Neural cell (in vitro differentiated cells): Measurements from ENCODE around the gene CIB1. TPM values are rescaled to one million over a fixed set of nuclear protein-coding genes. Genes with fewer than 3 reads are reported as not detected.

ENCODE experiments used
- H2AFZ ChIP-seq: fragments of 200-600, 300-800 bp; sonication (generic), shearing (Covaris generic); 2 replicates; pipeline ENCODE4 v1.6.0; 2014; ENCODE audit warnings: low read depth, mild to moderate bottlenecking, antibody characterized with exemption, low read length, moderate library complexity
- H3F3A ChIP-seq: fragments of 200-600 bp; shearing (Covaris generic); 2 replicates; pipeline ENCODE4 v1.6.1; 2016; ENCODE audit warnings: mild to moderate bottlenecking, moderate library complexity, mixed read lengths, antibody characterized with exemption, low read length; ENCODE audit not compliant: insufficient read depth, poor library complexity, severe bottlenecking
- H3K27ac ChIP-seq: fragments of 200-600, 300-800 bp; sonication (generic), shearing (Covaris generic); 2 replicates; pipeline ENCODE4 v1.5.1; 2014; ENCODE audit warnings: mild to moderate bottlenecking, low read length, moderate library complexity
- H3K27me3 ChIP-seq: fragments of 300-800, 200-600 bp; sonication (generic), shearing (Covaris generic); 2 replicates; pipeline ENCODE4 v1.6.0; 2014; ENCODE audit warnings: mild to moderate bottlenecking, low read depth, low read length, moderate library complexity; ENCODE audit not compliant: insufficient read depth
- H3K36me3 ChIP-seq: fragments of 300-800, 200-600 bp; sonication (generic), shearing (Covaris generic); 2 replicates; pipeline ENCODE4 v1.5.1; 2014; ENCODE audit warnings: mild to moderate bottlenecking, antibody characterized with exemption, low read length, moderate library complexity; ENCODE audit not compliant: insufficient read depth
- H3K4me2 ChIP-seq: fragments of 300-800, 200-600 bp; sonication (generic), shearing (Covaris generic); 2 replicates; pipeline ENCODE4 v1.6.0; 2014; ENCODE audit warnings: mild to moderate bottlenecking, low read length
- H3K4me3 ChIP-seq: fragments of 300-800, 200-600 bp; sonication (generic), shearing (Covaris generic); 2 replicates; pipeline ENCODE4 v1.5.1; 2014; ENCODE audit warnings: mild to moderate bottlenecking, low read length, moderate library complexity
- H3K79me2 ChIP-seq: fragments of 200-600 bp; shearing (Covaris generic); replicated peaks from 2 replicates; pipeline ENCODE4 v1.6.0; 2014; ENCODE audit warnings: mild to moderate bottlenecking, low read length, moderate library complexity; ENCODE audit not compliant: insufficient read depth
- H3K9ac ChIP-seq: fragments of 300-800, 200-600 bp; sonication (generic), shearing (Covaris generic); 2 replicates; pipeline ENCODE4 v1.6.1; 2016; ENCODE audit warnings: mild to moderate bottlenecking, low read length, mixed read lengths
- H3K9me2 ChIP-seq: fragments of 200-600 bp; shearing (Covaris generic); 2 replicates; pipeline ENCODE4 v1.6.1; 2016; ENCODE audit warnings: mild to moderate bottlenecking, low read length, mixed read lengths; ENCODE audit not compliant: insufficient read depth
- H3K9me3 ChIP-seq: fragments of 200-600, 300-800 bp; sonication (generic), shearing (Covaris generic); 2 replicates; pipeline ENCODE4 v1.6.1; 2016; ENCODE audit warnings: mild to moderate bottlenecking, mixed run types, low read length, moderate library complexity, mixed read lengths
- H4K20me1 ChIP-seq: fragments of 200-600 bp; shearing (Covaris generic); 2 replicates; pipeline ENCODE4 v1.6.1; 2016; ENCODE audit warnings: mild to moderate bottlenecking, mixed run types; ENCODE audit not compliant: insufficient read depth
- EP300 ChIP-seq: fragments of 450-650 bp; conservative IDR thresholded peaks from 2 replicates; pipeline ENCODE4 v1.6.1; 2014; ENCODE audit warnings: antibody characterized with exemption, mild to moderate bottlenecking, moderate library complexity; ENCODE audit not compliant: poor library complexity, severe bottlenecking
- EZH2 ChIP-seq: fragments of 200-600, 300-800 bp; shearing (Covaris generic), sonication (generic); IDR thresholded peaks from 2 replicates; pipeline ENCODE4 v1.6.1; 2014; ENCODE audit warnings: antibody characterized with exemption, low read length, borderline replicate concordance, mild to moderate bottlenecking; ENCODE audit not compliant: insufficient read depth, poor library complexity, severe bottlenecking
- MXI1 ChIP-seq: fragments of 450-650 bp; conservative IDR thresholded peaks from 2 replicates; pipeline ENCODE4 v1.6.1; 2014; ENCODE audit warnings: antibody characterized with exemption, mild to moderate bottlenecking; ENCODE audit not compliant: poor library complexity, severe bottlenecking
- POLR2AphosphoS5 ChIP-seq: IDR thresholded peaks from 2 replicates; pipeline ENCODE4 v1.6.1; 2012
- RAD21 ChIP-seq: fragments of 450-650 bp; conservative IDR thresholded peaks from 2 replicates; pipeline ENCODE4 v1.6.1; 2014; ENCODE audit warnings: antibody characterized with exemption, mild to moderate bottlenecking, moderate library complexity
- REST ChIP-seq: IDR thresholded peaks from 2 replicates; pipeline ENCODE4 v1.6.1; 2012; ENCODE audit warnings: borderline replicate concordance
- SMC3 ChIP-seq: fragments of 450-650 bp; conservative IDR thresholded peaks from 2 replicates; pipeline ENCODE4 v1.6.1; 2014; ENCODE audit warnings: antibody characterized with exemption, mild to moderate bottlenecking, moderate library complexity; ENCODE audit not compliant: poor library complexity
- TAF1 ChIP-seq: IDR thresholded peaks from 2 replicates; pipeline ENCODE4 v1.6.1; 2012; ENCODE audit warnings: low read depth
- polyA plus RNA-seq: library from polyadenylated mRNA; depleted of rRNA; stranded (reverse); fragments of >200 nt; gene quantifications from 2 replicates; pipeline ENCODE4 v1.2.3, GENCODE V29; 2014
- TF ChIP-seq, protein P1 (sequence below): fragments of 450-650 bp; IDR thresholded peaks from 2 replicates; pipeline ENCODE4 v1.5.1; 2014; ENCODE audit warnings: antibody characterized with exemption, mild to moderate bottlenecking, moderate library complexity; ENCODE audit not compliant: poor library complexity, severe bottlenecking

CIB1 gene
- polyA plus RNA-seq, 1 donor from 2014 or later, result 9.4 TPM

DNA sequence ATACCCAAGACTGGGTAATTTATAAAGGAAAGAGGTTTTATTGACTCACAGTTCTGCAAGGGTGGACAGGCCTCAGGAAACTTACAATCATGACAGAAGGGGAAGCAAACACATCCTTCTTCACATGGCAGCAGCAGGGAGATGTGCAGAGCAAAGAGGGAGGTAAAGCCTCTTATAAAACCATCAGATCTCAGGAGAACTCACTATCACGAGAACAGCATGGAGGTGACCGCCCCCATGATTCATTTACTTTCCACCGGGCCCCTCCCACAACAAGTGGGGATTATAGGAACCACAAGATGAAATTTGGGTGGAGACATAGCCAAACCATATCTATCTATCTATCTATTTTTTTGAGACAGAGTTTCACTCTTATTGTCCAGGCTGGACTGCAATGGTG lies 5.6 kb upstream of the CIB1 start:
- Histone ChIP-seq H3K4me2 (no peak overlapping the region), H3K27ac (no peak overlapping the region), H3K36me3 (no peaks in the 10 kb centered on the region), H2AFZ (no peak overlapping the region), H3K79me2 (no peaks in the 10 kb centered on the region), H3K27me3 (no peaks in the 10 kb centered on the region), H3K9me3 (no peaks in the 10 kb centered on the region), H3K4me3 (no peak overlapping the region), H3K9ac (no peak overlapping the region), H3K9me2 (no peaks in the 10 kb centered on the region), H4K20me1 (no peaks in the 10 kb centered on the region), H3F3A (no peaks in the 10 kb centered on the region)
- TF ChIP-seq EP300, result no peak
- TF ChIP-seq SMC3, result no peak
- no peak for TF ChIP-seq EZH2
- TF ChIP-seq REST, result no peak
- TF ChIP-seq MXI1, result no peak
- TF ChIP-seq RAD21, result no peak
- TF ChIP-seq, protein P1, sequence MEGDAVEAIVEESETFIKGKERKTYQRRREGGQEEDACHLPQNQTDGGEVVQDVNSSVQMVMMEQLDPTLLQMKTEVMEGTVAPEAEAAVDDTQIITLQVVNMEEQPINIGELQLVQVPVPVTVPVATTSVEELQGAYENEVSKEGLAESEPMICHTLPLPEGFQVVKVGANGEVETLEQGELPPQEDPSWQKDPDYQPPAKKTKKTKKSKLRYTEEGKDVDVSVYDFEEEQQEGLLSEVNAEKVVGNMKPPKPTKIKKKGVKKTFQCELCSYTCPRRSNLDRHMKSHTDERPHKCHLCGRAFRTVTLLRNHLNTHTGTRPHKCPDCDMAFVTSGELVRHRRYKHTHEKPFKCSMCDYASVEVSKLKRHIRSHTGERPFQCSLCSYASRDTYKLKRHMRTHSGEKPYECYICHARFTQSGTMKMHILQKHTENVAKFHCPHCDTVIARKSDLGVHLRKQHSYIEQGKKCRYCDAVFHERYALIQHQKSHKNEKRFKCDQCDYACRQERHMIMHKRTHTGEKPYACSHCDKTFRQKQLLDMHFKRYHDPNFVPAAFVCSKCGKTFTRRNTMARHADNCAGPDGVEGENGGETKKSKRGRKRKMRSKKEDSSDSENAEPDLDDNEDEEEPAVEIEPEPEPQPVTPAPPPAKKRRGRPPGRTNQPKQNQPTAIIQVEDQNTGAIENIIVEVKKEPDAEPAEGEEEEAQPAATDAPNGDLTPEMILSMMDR, result no peak
- TF ChIP-seq TAF1, result no peak
- TF ChIP-seq POLR2AphosphoS5, result no peak

DNA sequence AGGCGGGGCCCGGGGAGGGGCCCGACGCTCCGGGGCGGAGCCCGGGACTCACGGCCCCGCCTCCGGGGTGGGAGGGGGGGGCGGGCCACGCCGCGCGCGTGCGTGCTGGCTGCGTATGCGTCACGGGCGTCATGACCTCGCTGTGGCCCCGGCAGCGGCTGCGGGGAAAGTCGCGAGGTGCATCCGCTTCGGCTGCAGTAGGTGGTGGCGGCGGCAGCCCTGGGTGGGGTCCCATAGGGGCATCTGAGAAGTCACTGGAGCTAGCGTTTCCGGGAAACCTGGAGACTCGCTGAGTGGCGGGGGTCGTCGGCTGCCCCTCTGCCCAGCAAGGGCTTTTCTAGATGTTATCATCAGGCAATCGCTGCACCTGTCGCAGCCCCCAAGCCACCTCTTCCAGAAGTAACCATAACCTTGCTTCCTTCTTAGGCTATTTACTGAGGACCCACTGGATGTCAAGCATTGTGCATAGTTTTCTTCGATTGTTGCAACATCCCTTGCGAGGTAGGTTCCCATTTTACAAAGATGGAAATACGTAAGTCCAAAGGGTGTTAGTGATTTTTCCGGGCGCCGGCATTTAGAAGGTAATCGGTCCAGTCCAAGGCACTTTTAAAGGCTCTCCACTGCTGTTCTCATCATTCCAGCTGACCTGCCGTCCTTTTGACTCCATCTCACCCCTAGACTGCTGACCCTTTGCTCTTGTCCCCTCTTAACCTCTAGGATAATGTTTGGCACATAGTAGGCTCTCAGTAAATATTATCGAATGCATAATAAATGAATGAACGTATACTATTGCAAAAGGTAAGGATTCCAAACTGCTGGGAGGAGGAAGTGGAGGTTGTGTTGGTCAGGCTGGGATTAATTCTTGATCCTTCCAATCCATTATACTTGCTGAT lies 601 bp upstream of the CIB1 start, which contains the start of gene GDPGP1:
Gene GDPGP1 (plus strand): TSS at position 114 of the 893 bp plus-strand sequence. CDS start 6,700 bp downstream, outside the sequence.
- Histone ChIP-seq H3K9me3 (no peaks in the 10 kb centered on the region), H3K36me3 (no peaks in the 10 kb centered on the region), H2AFZ (peak within 1 kb of the TSS; percentile 63), H3F3A (no peaks in the 10 kb centered on the region), H3K27me3 (no peaks in the 10 kb centered on the region), H3K9ac (peak within 1 kb of the TSS; percentile 73), H3K79me2 (no peaks in the 10 kb centered on the region), H3K27ac (peak within 1 kb of the TSS; percentile 59), H4K20me1 (no peaks in the 10 kb centered on the region), H3K4me2 (peak within 1 kb of the TSS; percentile 79), H3K4me3 (peak within 1 kb of the TSS; percentile 90), H3K9me2 (no peaks in the 10 kb centered on the region)
- TF ChIP-seq REST (peak; percentile 24), SMC3 (peak; percentile 49), POLR2AphosphoS5 (peak; percentile 94), EZH2 (no peak), RAD21 (peak; percentile 46), TAF1 (peak; percentile 60), EP300 (peak; percentile 38), MXI1 (peak; percentile 68)
- TF ChIP-seq, protein P1, result no peak
